OCI-LY3 (cell line): ENCODE data around the gene ZNF677.
"Not testable (repeated sequence)": the region's sequence is repeated elsewhere in the genome, so short reads cannot be mapped to it uniquely, and the experiment has no call there.

Experiments
- EZH2phosphoT487 ChIP-seq: fragments of 200-600 bp; shearing (Covaris generic); IDR thresholded peaks from 2 replicates; pipeline ENCODE4 v1.6.1; 2018; ENCODE audit warnings: antibody characterized with exemption, mixed run types, low read depth
- TF ChIP-seq, protein P1 (sequence below): fragments of 200-600, 300-600 bp; sonication (generic); IDR thresholded peaks from 2 replicates; pipeline ENCODE4 v1.5.1; 2014; ENCODE audit warnings: antibody characterized with exemption, low read length, low read depth

DNA sequence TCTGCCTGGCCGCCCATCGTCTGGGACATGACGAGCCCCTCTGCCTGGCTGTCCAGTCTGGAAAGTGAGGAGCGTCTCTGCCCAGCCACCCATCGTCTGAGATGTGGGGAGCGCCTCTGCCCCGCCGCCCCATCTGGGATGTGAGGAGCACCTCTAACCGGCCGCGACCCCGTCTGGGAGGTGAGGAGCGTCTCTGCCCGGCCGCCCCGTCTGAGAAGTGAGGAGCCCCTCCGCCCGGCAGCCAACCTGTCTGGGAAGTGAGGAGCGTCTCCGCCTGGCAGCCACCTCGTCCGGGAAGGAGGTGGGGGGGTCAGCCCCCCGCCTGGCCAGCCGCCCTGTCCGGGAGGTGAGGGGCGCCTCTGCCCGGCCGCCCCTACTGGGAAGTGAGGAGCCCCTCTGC lies 32.0 kb downstream of the ZNF677 start:
- TF ChIP-seq, protein P1, sequence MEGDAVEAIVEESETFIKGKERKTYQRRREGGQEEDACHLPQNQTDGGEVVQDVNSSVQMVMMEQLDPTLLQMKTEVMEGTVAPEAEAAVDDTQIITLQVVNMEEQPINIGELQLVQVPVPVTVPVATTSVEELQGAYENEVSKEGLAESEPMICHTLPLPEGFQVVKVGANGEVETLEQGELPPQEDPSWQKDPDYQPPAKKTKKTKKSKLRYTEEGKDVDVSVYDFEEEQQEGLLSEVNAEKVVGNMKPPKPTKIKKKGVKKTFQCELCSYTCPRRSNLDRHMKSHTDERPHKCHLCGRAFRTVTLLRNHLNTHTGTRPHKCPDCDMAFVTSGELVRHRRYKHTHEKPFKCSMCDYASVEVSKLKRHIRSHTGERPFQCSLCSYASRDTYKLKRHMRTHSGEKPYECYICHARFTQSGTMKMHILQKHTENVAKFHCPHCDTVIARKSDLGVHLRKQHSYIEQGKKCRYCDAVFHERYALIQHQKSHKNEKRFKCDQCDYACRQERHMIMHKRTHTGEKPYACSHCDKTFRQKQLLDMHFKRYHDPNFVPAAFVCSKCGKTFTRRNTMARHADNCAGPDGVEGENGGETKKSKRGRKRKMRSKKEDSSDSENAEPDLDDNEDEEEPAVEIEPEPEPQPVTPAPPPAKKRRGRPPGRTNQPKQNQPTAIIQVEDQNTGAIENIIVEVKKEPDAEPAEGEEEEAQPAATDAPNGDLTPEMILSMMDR: not testable (repeated sequence)
- not testable (repeated sequence) for TF ChIP-seq EZH2phosphoT487
